NCI-H524 treated with DMSO at 0.1 percent for 48 hours (cell line): ENCODE data around the gene KRT33A.

ENCODE experiments used
- DNase-seq: peaks from one replicate; lab custom pipeline; 2025; lab: John Stamatoyannopoulos, UW

Gene KRT33A

DNA sequence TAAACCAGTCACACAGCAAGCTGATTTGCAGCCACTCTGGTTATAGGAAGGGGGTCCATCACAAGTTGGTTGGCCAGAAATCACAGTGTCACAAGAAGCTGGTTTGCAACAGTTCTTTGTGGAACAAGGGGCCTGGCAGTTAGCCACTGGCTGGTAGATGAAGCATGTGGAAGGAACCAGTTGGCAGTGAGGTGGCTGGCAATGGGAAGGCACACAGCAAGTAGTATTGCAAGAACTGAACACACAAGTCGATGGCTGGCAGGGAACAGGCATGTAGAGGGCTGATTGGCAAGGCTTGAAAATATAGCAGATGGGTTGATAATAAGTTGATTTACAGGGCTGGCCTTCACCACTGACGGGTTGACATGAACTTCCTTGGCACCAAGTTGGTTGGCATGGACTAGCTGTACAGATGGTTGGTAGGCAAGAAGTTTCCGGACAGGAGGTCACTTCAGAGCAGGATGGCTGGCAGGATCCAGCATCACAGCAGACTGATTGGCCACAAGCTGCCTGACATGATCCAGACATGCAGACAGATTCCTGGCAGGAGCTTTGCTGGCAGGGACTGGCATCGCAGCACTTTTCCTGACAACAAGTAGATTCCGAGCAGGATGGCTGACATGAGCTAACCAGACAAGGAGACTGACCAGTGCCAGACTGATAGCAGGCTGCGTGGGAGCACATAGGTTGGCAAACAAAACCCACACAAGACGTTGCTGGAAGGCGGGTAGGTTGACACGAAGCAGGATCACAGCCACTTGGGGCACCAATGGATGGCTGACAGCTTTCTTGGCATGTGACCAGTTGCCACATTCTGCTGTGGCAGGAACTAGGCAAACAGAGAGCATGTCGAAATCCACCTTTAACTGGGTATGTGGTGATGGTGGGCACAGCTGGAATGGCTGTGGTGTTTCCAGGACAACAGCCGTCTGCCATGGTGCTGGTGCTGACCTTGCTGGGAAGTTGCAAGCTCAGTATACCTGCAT is 48.4 kb downstream of the KRT33A start, which contains the start of gene KRTAP29-1:
TSS of gene KRTAP29-1 (minus strand) at position 936 of the 986 bp plus-strand sequence. CDS start at position 936, 0 bp downstream.
- DNase-seq: no peak

DNA sequence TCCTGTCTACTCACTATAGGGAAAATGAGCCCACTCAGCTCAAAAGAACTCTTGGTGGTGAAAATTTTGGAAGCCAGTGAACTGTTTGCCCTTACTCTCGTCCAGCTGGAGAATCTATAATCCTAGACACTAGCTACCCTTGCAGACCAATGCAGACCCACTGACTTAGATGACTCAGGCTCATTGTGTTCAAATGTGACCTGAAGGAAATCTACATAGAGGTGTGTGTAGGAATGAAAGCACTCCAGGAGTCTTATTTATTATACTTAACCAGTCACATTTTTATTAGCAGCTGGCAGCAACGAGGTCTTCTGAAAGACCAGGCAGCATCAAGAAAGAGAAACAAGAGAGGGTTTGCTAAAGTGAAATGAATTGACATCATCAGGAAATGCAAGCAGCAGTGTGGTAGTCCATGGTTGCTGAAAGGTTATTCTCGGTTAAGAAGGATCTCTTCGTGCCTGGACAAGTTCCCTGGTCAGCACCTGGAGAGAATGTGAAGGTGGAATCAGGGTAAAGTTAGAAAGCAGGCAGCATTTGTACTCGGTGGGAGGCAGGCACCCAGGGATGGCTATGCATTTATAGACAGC is 49.3 kb downstream of the KRT33A start:
- no peak for DNase-seq

DNA sequence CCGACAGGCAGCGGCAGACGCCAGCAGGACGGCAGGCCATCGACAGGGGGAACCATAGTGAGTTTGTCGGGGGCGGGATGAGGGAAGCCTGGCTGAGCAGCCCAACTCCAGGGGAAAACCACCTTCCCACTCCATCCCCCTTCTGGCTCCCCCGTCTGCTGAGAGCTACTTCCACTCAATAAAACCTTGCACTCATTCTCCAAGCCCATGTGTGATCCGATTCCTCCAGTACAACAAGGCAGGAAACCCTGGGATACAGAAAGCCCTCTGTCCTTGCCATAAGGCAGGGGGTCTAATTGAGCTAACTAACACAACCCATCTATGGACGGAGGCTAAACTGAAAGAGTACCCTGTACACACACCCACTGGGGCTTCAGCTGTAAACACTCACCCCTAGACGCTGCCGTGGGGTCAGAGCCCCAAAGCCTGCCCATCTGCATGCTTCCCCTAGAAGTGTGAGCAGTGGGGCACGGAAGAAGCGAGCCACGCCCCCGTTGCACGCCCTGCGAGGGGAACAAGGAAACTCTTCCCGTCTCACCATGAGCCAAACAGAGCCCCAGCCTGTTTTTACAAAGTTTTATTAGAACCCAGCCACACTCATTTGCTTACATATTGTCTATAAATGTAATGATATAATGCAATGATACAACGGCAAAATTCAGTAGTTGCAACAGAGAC is 52.0 kb downstream of the KRT33A start:
- DNase-seq: no peak

DNA sequence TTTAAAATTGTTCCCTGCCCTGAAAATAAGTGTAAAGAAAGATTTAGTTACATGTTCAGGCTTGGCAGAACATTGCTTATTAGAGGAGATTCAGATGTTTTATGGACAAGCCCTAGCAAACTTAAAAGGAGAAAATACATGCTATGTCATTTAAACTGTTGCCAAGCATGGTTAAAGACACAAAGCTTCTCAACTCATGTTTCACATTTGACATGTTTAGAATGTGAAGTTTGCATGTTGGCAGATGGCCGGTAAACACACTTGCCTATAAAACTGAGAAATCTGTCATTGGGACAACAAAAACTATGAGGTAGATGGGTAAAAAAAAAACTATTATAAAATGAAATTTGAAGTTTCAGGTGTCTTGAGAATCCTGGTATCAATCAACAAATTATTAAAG is 53.8 kb downstream of the KRT33A start:
- no peak for DNase-seq
